HFFc6 (cell line): ENCODE data around the gene LDB3. TPM values are rescaled to one million over a fixed set of nuclear protein-coding genes. Genes with fewer than 3 reads are reported as not detected.

Experiments used
- DNase-seq: peaks from one replicate; pipeline ENCODE4 v3.0.0-alpha.2; 2018
- H3K27ac Mint-ChIP-seq: 2 replicates; pipeline ENCODE4 v1.8.0; 2020; ENCODE audit warnings: mild to moderate bottlenecking, mixed read lengths
- H3K27me3 Mint-ChIP-seq: 2 replicates; pipeline ENCODE4 v1.8.0; 2021; ENCODE audit warnings: mild to moderate bottlenecking, moderate library complexity, mixed read lengths; ENCODE audit not compliant: insufficient read depth
- H3K36me3 Mint-ChIP-seq: 2 replicates; pipeline ENCODE4 v1.8.0; 2021; ENCODE audit warnings: low read depth, mixed read lengths
- H3K4me1 Mint-ChIP-seq: 2 replicates; pipeline ENCODE4 v1.8.0; 2020; ENCODE audit warnings: low read depth, mixed read lengths
- H3K4me3 Mint-ChIP-seq: 2 replicates; pipeline ENCODE4 v1.8.0; 2020; ENCODE audit warnings: mild to moderate bottlenecking, moderate library complexity, mixed read lengths
- H3K9me3 Mint-ChIP-seq: 2 replicates; pipeline ENCODE4 v1.8.0; 2020; ENCODE audit warnings: mild to moderate bottlenecking, mixed read lengths
- total RNA-seq, 6 experiments: library from RNA; stranded (reverse); fragmentation: NEBNext Ultra II Directional; extraction: Animal tissue kit (Norgen Biotek cat#: 25700); gene quantifications; 2 replicates in 1 of 6; 3 replicates in 5 of 6; pipeline ENCODE4 v1.2.3, GENCODE V29; 2021
- TF ChIP-seq, protein P1 (sequence below): fragments of 200-600 bp; sonication (generic); IDR thresholded peaks from 2 replicates; pipeline ENCODE4 v1.5.0; 2021; ENCODE audit warnings: antibody characterized with exemption, mild to moderate bottlenecking

LDB3 gene
- total RNA-seq, 6 experiments from 2014 or later: 0.55 to 1.3 (median 0.66) TPM

DNA sequence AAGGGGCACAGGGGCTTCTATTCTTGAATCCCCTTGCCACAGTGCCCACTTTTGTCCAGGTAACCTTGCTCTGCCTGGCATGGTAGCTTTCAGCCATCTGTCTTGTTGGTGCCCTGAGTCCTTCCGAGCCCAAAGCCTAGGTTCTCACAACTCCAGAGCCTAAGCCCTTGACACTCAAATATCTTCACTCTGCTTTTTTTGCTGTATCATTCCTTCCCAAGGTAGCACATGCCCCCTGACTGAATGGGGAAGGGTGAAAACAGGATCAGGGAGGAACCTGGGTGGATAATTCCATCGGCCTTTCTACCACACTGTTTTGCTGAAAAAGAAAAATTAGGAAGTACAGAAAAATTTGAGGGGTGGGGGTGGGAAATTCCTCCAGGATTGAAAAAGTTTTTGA is 37.6 kb downstream of the LDB3 start:
- Mint-ChIP-seq H3K27ac (no peak overlapping the region), H3K36me3 (no peaks in the 10 kb centered on the region), H3K4me3 (no peak overlapping the region), H3K27me3 (no peaks in the 10 kb centered on the region; the same call in 1 of the 2 replicates), H3K4me1 (peaks cover 10% of the 10 kb centered on the region), H3K9me3 (no peaks in the 10 kb centered on the region)
- TF ChIP-seq, protein P1, sequence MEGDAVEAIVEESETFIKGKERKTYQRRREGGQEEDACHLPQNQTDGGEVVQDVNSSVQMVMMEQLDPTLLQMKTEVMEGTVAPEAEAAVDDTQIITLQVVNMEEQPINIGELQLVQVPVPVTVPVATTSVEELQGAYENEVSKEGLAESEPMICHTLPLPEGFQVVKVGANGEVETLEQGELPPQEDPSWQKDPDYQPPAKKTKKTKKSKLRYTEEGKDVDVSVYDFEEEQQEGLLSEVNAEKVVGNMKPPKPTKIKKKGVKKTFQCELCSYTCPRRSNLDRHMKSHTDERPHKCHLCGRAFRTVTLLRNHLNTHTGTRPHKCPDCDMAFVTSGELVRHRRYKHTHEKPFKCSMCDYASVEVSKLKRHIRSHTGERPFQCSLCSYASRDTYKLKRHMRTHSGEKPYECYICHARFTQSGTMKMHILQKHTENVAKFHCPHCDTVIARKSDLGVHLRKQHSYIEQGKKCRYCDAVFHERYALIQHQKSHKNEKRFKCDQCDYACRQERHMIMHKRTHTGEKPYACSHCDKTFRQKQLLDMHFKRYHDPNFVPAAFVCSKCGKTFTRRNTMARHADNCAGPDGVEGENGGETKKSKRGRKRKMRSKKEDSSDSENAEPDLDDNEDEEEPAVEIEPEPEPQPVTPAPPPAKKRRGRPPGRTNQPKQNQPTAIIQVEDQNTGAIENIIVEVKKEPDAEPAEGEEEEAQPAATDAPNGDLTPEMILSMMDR: no peak
- DNase-seq: no peak

DNA sequence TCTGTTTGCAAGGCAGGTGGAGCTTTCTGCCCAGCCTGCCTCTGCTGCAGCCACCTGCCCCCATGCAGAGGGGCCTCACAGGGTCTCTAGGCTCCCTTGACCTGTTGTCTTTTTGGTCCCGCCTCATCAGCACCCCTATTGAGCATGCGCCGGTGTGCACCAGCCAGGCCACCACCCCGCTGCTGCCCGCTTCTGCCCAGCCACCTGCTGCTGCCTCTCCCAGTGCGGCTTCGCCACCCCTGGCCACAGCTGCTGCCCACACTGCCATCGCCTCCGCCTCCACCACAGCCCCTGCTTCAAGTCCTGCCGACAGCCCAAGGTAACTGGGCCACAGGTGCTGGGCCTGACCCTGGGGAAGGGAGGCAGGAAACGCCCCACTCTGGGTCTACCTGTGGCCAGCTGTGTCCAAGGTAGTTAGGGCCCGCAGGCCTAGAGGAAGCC is 38.1 kb downstream of the LDB3 start:
- no peaks in the 10 kb centered on the region; the same call in 1 of the 2 replicates for H3K27me3 Mint-ChIP-seq
- TF ChIP-seq, protein P1: no peak
- H3K27ac Mint-ChIP-seq: no peak overlapping the region
- peaks cover 12% of the 10 kb centered on the region for H3K4me1 Mint-ChIP-seq
- H3K36me3 Mint-ChIP-seq: no peaks in the 10 kb centered on the region
- no peak overlapping the region for H3K4me3 Mint-ChIP-seq
- no peaks in the 10 kb centered on the region for H3K9me3 Mint-ChIP-seq
- DNase-seq: no peak

DNA sequence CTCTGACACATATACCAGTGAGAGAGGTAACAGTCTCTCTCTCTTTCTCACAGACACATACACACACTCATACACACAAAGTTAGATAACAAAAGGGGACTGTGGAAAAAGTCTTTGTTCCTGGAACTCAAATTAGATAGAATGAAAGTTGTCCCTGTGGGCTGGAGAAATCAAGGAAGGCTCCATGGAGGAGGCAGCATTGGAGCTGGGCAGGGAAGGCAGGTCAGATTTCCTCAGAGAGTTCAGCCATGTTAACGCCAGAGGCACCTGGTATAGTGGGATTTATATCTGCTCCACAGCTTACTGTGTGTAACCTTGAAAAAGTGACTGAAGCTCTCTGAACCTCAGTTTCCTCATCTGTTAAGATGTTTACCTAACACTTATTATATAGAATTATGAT is 38.7 kb downstream of the LDB3 start:
- no peaks in the 10 kb centered on the region; the same call in 1 of the 2 replicates for H3K27me3 Mint-ChIP-seq
- no peaks in the 10 kb centered on the region for H3K9me3 Mint-ChIP-seq
- H3K4me1 Mint-ChIP-seq: peaks cover 14% of the 10 kb centered on the region
- no peaks in the 10 kb centered on the region for H3K36me3 Mint-ChIP-seq
- H3K27ac Mint-ChIP-seq: no peak overlapping the region
- H3K4me3 Mint-ChIP-seq: no peak overlapping the region
- TF ChIP-seq, protein P1: no peak
- DNase-seq: no peak

DNA sequence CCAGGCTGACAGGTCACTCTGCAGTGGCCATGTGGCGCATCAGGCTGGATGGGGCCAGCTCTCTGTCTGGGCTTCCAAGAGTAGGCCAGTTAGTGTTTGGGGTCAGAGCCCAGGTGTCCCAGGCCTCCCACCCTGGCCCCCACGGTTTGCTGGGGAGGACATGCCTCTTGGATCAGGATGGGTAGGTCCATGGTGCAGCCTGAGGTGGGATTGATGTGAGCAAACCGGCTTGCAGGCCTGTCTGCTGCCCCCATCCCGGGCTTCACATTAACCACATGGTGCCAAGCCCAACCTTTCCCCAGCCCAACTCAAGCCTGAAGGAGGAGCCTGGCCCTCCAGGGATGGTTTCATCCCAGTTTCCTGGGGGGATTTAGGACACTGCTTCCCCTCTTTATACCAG is 39.2 kb downstream of the LDB3 start:
- DNase-seq: no peak
- TF ChIP-seq, protein P1: no peak
- Mint-ChIP-seq H3K27me3 (no peaks in the 10 kb centered on the region; the same call in 1 of the 2 replicates), H3K4me1 (peaks cover 14% of the 10 kb centered on the region), H3K36me3 (no peaks in the 10 kb centered on the region), H3K9me3 (no peaks in the 10 kb centered on the region), H3K27ac (no peak overlapping the region), H3K4me3 (no peak overlapping the region)

DNA sequence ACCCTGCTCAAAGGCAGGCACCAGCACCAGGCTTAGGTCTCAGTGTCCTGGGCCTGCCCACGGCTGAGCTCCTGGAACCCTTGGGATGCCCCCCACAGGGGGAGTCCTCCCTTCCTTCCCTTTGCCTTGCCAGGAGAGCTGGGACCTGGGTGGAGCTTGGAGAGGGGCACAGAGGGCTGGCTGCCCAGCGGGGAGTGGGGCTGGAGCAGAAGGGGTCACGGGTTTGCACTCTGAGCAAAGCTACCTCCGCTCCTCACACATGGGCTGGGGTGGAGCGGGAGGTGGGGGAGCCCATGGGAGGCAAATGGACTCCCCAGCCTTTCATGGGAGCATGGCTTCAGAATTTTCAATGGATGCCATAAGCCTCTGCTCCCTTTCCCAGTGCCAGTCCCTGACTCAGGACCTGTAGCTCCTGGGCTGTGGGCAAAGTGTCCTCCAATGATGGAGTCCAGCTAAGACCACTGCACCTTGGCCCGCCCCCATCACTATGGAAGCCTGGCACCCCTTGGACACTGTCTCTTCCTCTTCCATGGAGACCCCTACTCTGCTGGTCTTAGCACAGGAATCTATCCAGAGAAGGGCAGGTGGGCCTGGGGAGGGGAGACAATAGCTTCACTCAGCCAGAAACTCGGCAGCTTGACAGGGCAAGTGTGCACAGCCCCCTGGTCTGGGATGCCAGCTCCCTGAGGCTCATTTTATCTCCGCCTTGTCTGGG is 39.9 kb downstream of the LDB3 start:
- TF ChIP-seq, protein P1: no peak
- no peak overlapping the region for H3K27ac Mint-ChIP-seq
- H3K4me3 Mint-ChIP-seq: no peak overlapping the region
- H3K9me3 Mint-ChIP-seq: no peaks in the 10 kb centered on the region
- no peak for DNase-seq
- peaks cover 13% of the 10 kb centered on the region for H3K4me1 Mint-ChIP-seq
- no peaks in the 10 kb centered on the region for H3K36me3 Mint-ChIP-seq
- H3K27me3 Mint-ChIP-seq: no peaks in the 10 kb centered on the region; the same call in 1 of the 2 replicates
